Keratinocyte (primary cell): Measurements from ENCODE around the gene NRG2.

Source experiments
- EZH2 ChIP-seq: IDR thresholded peaks from one replicate; pipeline ENCODE4 v1.6.1; 2012; ENCODE audit warnings: inconsistent platforms, mild to moderate bottlenecking, low read length, moderate library complexity
- TF ChIP-seq, protein P1 (sequence below), 3 experiments: IDR thresholded peaks in 1 of 3; conservative IDR thresholded peaks in 1 of 3; optimal IDR thresholded peaks in 1 of 3; 2 replicates in 2 of 3; 3 replicates in 1 of 3; pipeline versions ENCODE3 to v1.5.1; 2011; ENCODE audit warnings: low read length in 3 of 3, mild to moderate bottlenecking in 3 of 3, moderate library complexity in 2 of 3, control low read depth in 1 of 3, inconsistent platforms in 1 of 3; ENCODE audit not compliant: insufficient read depth in 2 of 3; ENCODE audit errors: extremely low read depth in 1 of 3

- TF ChIP-seq, protein P1, sequence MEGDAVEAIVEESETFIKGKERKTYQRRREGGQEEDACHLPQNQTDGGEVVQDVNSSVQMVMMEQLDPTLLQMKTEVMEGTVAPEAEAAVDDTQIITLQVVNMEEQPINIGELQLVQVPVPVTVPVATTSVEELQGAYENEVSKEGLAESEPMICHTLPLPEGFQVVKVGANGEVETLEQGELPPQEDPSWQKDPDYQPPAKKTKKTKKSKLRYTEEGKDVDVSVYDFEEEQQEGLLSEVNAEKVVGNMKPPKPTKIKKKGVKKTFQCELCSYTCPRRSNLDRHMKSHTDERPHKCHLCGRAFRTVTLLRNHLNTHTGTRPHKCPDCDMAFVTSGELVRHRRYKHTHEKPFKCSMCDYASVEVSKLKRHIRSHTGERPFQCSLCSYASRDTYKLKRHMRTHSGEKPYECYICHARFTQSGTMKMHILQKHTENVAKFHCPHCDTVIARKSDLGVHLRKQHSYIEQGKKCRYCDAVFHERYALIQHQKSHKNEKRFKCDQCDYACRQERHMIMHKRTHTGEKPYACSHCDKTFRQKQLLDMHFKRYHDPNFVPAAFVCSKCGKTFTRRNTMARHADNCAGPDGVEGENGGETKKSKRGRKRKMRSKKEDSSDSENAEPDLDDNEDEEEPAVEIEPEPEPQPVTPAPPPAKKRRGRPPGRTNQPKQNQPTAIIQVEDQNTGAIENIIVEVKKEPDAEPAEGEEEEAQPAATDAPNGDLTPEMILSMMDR (optimal IDR thresholded peaks at IDR 0.05 in 1 of 3, IDR thresholded peaks at IDR 0.05 in 1 of 3, conservative IDR thresholded peaks at IDR 0.05 in 1 of 3; ENCODE audit: extremely low read depth in 1 of 3, insufficient read depth in 2 of 3, low read length in 3 of 3): no peak
- TF ChIP-seq EZH2: no peak
These were observed 228.3 kb downstream of the NRG2 start for GRCh38 chr5:139814704-139815280.
